M059J (cell line): ENCODE data around the gene BRSK2. TPM values are rescaled to one million over a fixed set of nuclear protein-coding genes. Genes with fewer than 3 reads are reported as not detected.
A peak's percentile ranks its signal among the peaks of the same experiment; 100 is the strongest.
"Not testable (repeated sequence)": the region's sequence is repeated elsewhere in the genome, so short reads cannot be mapped to it uniquely, and the experiment has no call there.

ENCODE experiments used
- DNase-seq: peaks from one replicate; pipeline ENCODE4 v3.0.0-alpha.2; 2012; ENCODE audit warnings: low read depth
- total RNA-seq: library from RNA; depleted of rRNA; stranded (reverse); fragments of >200 nt; shearing (Covaris generic); gene quantifications from 2 replicates; pipeline ENCODE4 v1.2.3, GENCODE V29; 2014

Gene BRSK2
- total RNA-seq, 1 experiment from 2014 or later: not detected

DNA sequence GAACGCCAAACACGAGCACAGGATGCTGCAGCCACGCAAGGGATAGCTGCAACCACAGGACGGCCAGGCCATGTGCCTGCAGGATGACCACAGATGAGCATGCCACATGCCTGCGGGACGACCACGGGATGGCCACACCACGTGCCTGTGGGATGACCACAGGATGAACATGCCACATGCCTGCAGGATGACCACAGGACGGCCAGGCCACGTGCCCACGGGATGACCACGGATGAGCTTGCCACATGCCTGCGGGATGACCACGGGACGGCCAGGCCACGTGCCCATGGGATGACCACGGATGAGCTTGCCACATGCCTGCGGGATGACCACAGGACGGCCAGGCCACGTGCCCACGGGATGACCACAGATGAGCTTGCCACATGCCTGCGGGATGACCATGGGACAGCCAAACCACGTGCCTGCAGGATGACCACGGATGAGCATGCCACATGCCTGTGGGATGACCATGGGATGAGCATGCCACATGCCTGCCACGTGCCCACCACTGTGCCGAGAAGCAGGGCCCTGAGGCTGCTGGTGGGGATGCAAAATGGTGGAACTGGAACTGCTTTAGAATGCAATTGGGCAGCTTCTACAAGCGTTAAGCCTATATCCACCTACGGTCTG, 109.6 kb downstream of the BRSK2 start:
- DNase-seq: no peak

DNA sequence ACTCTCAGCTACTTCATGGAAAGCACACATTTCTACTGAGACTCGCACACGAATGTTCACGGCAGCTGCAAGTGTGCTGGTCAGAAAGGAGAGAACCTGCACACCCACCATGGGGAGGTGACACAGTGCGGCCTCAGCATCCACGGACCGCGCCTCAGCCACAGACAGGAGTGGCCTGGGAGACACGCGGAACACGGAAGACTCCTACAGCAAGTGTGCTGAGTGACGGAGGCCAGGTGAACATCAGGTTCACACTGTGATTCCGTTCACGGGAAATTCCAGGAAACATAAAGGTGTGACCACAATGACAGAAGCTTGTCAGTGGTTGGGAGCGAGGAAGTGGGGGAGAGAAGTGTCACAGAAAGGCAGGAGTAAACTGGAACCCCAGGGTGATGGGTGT, 110.2 kb downstream of the BRSK2 start:
- DNase-seq: no peak

GRCh38 chr11:1500466-1501420, 111.0 kb downstream of the BRSK2 start:
- no peak for DNase-seq

GRCh38 chr11:1501421-1502167, 111.9 kb downstream of the BRSK2 start:
- DNase-seq: no peak

DNA sequence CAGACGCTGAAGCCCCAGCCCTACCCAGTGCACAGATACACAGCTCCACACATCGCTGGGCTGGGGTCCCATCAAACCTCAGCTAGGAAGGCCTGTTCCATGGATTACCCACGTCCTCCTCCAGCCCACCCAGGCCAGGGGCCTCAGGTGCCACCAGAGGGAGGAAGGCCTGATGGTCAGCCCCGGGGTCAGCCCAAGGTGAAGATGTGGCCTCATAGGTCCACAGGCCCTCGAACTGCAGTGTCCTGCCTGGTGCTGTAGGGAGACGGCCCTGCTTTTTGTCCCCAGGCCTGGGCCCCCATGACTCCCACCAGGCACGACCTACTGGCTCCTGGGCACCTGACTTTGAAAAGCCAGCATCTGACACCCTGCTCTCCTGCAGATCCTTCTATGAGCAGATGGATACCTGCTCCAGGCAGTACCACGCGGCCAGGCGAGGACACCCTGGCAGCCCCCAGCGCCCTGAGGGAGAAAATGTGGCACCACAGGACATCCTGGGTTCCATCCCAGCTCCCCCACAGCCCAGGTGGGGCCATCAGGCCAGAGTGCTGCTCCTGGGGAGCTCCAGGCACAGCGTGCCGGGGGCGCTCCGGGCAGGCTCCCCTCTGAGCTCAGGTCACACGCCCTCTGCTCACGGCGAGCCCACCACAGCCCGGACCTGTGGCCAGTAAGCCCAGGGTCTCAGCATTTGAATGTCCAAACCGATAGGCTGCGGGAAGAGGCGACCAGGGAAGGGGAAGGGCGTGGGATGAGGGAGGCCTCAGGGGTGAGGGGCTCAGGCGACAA, 112.6 kb downstream of the BRSK2 start:
- no peak for DNase-seq

GRCh38 chr11:1502954-1503707, 113.4 kb downstream of the BRSK2 start:
- no peak for DNase-seq

GRCh38 chr11:1503708-1504104, 114.0 kb downstream of the BRSK2 start:
- DNase-seq: no peak

- DNase-seq: no peak
These were observed 114.4 kb downstream of the BRSK2 start for GRCh38 chr11:1504138-1504537.

- no peak for DNase-seq
These were observed 115.0 kb downstream of the BRSK2 start for GRCh38 chr11:1504581-1505290.

DNA sequence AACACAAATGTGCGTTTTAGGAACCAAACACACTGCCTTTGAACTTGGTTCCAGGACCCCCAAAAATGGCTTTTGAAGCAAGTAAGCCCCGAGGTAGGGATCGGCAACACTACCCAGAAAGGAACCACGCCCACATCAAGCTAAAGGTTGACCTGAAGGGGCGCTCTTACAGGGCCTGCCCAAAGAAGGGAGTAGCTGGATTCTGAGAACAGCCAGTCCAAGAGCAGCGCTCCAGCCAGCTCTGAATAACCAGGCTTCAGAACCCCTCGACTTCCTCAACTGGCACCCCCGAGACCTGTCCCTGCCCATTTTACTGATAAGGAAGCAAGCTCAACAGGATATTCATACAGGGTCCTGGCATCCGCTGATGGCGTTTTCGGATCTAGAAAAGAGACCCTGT, 115.7 kb downstream of the BRSK2 start:
- DNase-seq: no peak

GRCh38 chr11:1506981-1507380, 117.2 kb downstream of the BRSK2 start:
- DNase-seq: no peak

DNA sequence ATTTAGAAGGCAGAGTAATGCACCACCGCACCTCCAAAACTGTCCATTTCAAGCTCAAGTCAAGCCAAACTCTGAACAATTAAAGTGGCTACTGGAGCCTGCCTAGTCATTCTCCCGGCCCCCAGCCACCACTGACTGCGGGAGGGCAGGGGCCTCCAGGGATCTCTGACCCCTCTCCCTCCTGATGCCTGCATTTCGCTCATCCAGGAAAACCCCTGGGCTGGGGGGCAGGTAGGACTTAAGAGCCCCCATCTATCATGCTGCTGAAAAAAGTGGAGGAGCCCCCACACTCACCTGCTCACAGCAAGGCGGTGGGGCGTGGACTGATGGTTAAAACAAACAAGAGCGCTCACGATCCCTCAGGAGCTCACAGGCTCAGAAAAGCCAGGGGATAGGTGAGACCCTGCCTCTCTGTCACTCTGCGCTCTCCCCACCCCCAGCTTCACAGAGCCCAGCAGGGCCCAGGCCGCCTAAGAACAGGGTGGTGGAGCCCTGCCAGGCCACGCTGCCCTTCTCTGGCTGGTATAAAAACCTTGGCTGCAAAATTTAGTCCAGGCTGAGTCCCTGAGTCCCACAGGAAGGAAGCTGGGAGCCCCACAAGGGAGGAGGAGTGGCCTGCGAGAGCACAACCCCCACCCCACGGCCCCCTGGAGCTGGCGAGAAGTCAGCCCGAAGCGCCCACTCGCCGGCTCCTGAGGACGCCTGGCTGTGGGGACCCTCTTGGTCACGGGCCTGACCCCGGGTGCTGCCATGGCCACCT, 117.8 kb downstream of the BRSK2 start:
- DNase-seq: no peak

GRCh38 chr11:1508491-1508891, 118.8 kb downstream of the BRSK2 start:
- no peak for DNase-seq

GRCh38 chr11:1508986-1509385, 119.3 kb downstream of the BRSK2 start:
- DNase-seq: no peak

GRCh38 chr11:1509626-1510255, 120.0 kb downstream of the BRSK2 start:
- no peak for DNase-seq

DNA sequence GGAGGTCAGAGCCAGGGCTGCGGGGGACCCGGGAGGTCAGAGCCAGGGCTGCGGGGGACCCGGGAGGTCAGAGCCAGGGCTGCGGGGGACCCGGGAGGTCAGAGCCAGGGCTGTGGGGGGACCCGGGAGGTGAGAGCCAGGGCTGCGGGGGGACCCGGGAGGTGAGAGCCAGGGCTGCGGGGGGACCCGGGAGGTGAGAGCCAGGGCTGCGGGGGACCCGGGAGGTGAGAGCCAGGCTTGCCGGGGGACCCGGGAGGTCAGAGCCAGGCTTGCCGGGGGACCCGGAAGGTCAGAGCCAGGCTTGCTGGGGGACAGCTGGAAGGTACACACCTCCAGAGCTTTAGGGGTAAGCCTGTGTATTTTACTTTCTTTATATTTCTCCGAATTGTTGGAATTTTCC, 120.6 kb downstream of the BRSK2 start:
- not testable (repeated sequence) for DNase-seq

GRCh38 chr11:1510928-1511327, 121.2 kb downstream of the BRSK2 start:
- DNase-seq: peak; percentile 18

DNA sequence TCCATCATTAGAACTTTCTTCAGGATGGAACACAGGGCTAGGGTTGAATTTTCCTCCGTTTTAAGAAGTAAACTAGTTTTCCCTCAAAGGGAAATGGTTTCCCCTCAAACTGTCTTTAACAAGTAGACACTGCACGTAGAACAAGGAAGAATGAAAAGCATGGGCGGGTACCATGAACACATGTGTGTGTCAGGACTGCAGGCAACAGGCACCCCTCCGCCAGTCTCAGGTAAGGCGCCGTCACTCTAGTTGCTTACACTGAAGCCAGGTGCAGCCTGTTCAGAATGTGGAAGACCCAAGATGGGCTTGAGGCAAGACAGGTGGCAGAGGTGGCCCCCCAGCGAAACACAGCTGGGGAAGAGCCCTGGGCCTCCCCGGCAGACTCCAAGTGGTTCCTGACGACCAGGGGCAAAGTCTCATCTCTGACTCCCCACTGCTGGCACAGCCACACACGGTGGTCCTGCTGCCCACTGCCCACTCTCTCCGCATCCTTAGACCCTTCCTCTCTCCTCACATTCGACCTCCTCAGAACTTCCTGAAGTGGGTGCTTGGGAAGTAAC, 122.3 kb downstream of the BRSK2 start:
- no peak for DNase-seq
